OCI-M1 (cell line): ENCODE results near the gene FALEC.
A peak's percentile ranks its signal among the peaks of the same experiment; 100 is the strongest.

Experiments
- DNase-seq: peaks from one replicate; lab custom pipeline; 2025; lab: John Stamatoyannopoulos, UW

Gene FALEC

GRCh38 chr1:150511985-150512660 lies 3.4 kb upstream of the FALEC start:
- no peak for DNase-seq

- no peak for DNase-seq
Measured at GRCh38 chr1:150512846-150513245, 2.7 kb upstream of the FALEC start.

GRCh38 chr1:150513351-150513791 lies 2.2 kb upstream of the FALEC start:
- no peak for DNase-seq

- DNase-seq, result no peak
Measured at GRCh38 chr1:150514260-150514659, 1.3 kb upstream of the FALEC start.

GRCh38 chr1:150514913-150515327 lies 632 bp upstream of the FALEC start:
- DNase-seq, result no peak

GRCh38 chr1:150516050-150516591 lies 569 bp downstream of the FALEC start:
- DNase-seq, result peak; percentile 49

- DNase-seq, result peak; percentile 67
Measured at GRCh38 chr1:150516616-150517015, 1.1 kb downstream of the FALEC start.

GRCh38 chr1:150521196-150521968 lies 5.8 kb downstream of the FALEC start:
- no peak for DNase-seq

GRCh38 chr1:150525348-150525747 lies 9.8 kb downstream of the FALEC start:
- DNase-seq, result no peak

- no peak for DNase-seq
Measured at GRCh38 chr1:150528196-150528595, 12.6 kb downstream of the FALEC start.

GRCh38 chr1:150529017-150529416 lies 13.5 kb downstream of the FALEC start:
- DNase-seq, result no peak

- DNase-seq, result no peak
Measured at GRCh38 chr1:150530491-150531159, 15.1 kb downstream of the FALEC start.

- DNase-seq, result no peak
Measured at GRCh38 chr1:150532860-150533259, 17.3 kb downstream of the FALEC start.

- DNase-seq, result no peak
Measured at GRCh38 chr1:150534002-150534401, 18.4 kb downstream of the FALEC start.

GRCh38 chr1:150535511-150536287 lies 20.1 kb downstream of the FALEC start:
- DNase-seq, result no peak

GRCh38 chr1:150536836-150537731 lies 21.5 kb downstream of the FALEC start:
- no peak for DNase-seq

GRCh38 chr1:150537732-150538684 lies 22.5 kb downstream of the FALEC start:
- no peak for DNase-seq

- DNase-seq, result no peak
Measured at GRCh38 chr1:150543500-150544143, 28.1 kb downstream of the FALEC start.

GRCh38 chr1:150544204-150544603 lies 28.7 kb downstream of the FALEC start:
- no peak for DNase-seq
